Stimulated activated CD8-positive, alpha-beta memory T cell treated with anti-CD3 and anti-CD28 coated beads, Interleukin-15, amount 100 ng/mL, for 48 hours (primary cell): Measurements from ENCODE around the gene CHMP1B.
"Not testable (repeated sequence)": the region's sequence is repeated elsewhere in the genome, so short reads cannot be mapped to it uniquely, and the experiment has no call there.

Experiments used
- DNase-seq, 2 donors: peaks; one replicate each; pipeline ENCODE4 v3.0.0-alpha.2; 2020; ENCODE audit warnings: low read depth in 2 of 2

The CHMP1B gene

DNA sequence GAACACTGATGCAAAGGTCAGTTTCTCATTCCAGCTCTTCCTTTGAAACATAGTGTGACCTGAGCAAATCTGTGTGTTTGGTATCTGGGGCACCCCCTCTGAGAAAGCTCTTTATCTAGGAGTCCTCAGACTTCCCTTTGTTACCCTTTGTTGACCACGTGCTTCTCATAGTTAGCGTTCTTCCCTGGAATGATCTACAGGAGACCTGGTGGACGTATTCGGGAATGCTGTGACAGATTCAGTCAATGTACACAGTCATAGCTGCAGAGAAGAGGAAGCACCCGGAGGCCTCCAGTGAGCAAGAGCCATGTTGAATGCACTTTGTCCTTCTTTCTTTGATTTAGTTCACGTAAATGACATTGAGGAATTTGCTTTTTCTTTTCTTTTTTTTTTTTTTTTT is 10.7 kb upstream of the CHMP1B start:
- DNase-seq: no peak

GRCh38 chr18:11842562-11842961 is 8.7 kb upstream of the CHMP1B start:
- DNase-seq: no peak

GRCh38 chr18:11844436-11844835 is 6.8 kb upstream of the CHMP1B start:
- DNase-seq: no peak

DNA sequence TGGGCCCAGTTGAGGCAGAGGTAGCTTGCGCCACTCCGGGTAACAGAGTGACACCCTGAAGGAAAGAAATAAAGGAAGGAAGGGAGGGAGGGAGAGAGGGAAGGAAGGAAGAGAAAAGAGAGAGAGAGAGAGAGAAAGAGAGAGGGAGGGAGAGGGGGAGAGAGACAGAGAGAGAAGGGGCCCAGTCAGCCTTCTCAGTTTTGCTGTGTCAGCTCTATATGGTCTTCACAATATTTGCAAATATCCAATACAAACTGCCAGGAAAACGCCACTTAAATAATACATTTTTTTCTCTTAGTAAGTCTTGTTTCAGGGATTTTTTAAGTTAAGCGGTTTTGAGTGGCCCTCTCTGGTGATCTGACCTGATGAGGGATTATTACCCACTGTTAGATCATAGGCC is 5.6 kb upstream of the CHMP1B start:
- DNase-seq: no peak

DNA sequence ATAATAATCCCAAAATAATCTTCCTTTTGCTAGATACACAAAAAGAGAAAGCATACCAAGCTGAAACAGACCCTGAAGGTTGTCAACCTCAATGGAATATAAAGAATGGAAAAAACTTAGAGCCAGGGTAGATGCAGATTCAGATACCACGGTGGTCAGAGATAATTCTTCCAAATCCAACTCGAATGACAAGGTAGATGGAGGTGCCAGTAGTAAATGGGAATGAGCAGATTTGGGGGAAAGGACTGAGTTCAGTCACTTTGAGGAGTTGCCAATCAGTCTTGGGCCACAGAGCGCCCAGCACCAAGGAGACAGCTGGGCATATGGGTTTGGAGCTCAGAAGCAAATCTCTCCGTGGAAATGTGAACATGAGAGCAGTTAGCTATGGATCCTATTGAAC is 3.4 kb upstream of the CHMP1B start:
- no peak for DNase-seq

DNA sequence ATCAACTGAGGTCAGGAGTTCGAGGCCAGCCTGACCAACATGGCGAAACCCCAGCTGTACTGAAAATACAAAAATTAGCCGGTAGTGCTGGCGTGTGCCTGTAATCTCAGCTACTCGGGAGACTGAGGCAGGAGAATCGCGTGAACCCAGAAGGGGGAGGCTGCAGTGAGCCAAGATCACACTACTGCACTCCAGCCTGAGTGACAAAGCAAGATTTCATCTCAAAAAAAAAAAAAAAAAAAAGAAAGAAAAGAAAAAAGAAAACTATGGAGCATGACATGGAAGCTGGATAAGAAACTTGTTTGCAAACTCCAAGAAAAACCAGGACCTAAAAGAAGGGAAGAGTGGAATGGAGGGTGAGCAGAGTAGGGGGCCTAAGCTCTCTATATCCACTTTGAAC is 1.9 kb upstream of the CHMP1B start:
- DNase-seq: no peak

DNA sequence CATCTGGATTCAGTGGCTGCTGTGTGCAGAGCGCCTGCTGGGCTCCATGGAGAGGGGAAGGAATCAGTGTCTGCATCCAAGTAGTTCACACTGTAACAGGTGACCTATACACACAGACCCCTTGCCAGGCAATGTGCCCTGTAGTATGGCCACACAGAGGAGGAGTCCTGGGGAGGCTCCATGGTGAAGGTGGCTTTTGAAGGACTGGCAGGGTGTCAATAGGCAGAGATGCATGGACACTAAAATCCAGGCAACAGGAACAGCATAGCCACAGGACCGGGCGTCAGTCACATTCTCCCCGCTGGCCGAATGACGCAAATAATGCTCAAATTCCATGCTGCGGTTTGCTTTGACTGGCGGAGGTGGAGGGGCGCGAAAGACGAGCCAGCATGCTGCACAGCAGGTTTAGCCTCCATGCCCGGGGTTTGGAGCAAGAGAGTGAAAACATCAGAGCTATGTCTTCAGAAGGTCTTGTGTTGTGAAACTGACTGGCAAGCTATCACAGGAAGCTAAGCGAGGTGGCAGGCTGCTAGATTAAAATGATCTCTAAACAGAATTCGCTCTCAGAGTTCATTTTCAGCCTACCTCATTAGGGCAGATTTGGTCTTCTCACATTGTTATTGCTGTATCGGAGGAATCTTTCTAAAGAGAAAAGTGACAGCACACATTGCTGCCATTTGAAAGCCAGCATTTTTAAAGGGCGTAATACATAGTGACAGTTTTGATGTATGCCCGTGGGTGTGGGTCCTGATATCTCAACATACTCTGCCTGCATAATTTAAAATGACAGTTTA is 1.2 kb upstream of the CHMP1B start:
- peak; percentile 38 to 42 for DNase-seq

DNA sequence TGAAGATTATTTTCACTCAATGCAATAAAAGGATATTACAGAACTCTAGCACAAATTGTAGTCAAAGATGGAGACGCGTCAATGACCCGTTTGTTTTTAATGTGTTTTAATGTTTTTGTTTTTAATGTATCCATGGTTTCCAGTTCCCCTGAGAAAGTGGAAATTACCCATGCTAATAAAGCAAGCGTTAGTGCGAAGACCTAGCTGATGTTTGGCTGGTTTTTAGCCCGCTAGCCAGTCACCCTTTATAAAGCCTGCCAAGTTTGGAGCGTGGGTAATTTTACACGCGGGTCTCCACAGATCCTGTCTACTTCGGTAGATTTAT is 430 bp upstream of the CHMP1B start:
- no peak for DNase-seq

DNA sequence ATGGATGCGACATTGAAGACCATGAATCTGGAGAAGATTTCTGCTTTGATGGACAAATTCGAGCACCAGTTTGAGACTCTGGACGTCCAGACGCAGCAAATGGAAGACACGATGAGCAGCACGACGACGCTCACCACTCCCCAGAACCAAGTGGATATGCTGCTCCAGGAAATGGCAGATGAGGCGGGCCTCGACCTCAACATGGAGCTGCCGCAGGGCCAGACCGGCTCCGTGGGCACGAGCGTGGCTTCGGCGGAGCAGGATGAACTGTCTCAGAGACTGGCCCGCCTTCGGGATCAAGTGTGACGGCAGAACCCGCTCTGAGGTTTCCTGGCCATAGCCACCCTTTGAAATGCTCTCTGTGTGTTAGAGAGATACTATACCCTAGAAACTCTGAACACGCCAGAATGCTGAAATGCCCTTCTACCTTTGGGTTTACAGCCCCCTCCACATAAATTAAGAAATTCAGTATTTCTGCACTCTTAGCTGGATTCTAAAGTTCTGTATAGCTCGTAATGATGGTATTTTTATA is 659 bp downstream of the CHMP1B start:
- peak; percentile 10 to 24 for DNase-seq

DNA sequence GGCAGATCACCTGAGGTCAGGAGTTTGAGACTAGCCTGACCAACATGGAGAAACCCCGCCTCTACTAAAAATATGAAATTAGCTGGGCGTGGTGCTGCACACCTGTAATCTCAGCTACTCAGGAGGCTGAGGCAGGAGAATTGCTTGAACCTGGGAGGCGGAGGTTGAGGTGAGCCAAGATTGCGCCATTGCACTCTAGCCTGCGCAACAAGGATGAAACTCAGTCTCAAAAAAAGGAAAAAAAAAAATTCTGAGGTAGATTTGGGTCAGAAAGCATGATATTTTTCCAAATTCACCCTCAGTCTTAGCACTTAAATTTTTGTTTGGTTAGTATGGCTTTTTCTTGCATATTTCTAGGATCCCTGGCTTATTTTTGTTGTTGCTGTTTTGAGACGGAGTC is 3.3 kb downstream of the CHMP1B start:
- DNase-seq: not testable (repeated sequence)

GRCh38 chr18:11857177-11857887 is 6.1 kb downstream of the CHMP1B start:
- DNase-seq: no peak

DNA sequence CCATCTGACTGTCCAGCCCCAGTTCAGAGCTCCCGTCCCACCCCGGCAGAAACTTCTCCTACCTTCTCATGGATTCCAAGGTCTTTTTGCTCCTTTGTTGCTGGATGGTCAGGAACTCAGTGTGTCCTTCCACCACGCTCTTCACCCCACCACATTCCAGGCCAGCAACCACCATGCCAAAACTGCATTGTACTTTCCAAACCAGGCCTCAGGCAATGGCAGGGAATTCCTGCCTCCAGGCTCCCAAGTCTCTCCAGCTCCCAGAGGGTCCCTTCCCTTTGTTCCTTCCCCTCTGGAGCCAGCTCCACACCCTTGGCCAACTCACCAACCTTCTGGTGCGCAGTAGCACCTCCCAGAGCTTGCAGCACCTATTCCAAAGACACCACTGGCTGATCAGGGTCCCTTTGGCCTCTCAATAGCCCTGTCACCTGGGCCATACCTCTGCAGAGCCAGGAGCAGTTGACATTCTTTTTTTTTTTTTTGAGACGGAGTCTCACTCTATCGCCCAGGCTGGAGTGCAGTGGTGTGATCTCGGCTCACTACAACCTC is 8.1 kb downstream of the CHMP1B start:
- no peak for DNase-seq

- DNase-seq: no peak
Observed at GRCh38 chr18:11859903-11860407, 8.7 kb downstream of the CHMP1B start.

DNA sequence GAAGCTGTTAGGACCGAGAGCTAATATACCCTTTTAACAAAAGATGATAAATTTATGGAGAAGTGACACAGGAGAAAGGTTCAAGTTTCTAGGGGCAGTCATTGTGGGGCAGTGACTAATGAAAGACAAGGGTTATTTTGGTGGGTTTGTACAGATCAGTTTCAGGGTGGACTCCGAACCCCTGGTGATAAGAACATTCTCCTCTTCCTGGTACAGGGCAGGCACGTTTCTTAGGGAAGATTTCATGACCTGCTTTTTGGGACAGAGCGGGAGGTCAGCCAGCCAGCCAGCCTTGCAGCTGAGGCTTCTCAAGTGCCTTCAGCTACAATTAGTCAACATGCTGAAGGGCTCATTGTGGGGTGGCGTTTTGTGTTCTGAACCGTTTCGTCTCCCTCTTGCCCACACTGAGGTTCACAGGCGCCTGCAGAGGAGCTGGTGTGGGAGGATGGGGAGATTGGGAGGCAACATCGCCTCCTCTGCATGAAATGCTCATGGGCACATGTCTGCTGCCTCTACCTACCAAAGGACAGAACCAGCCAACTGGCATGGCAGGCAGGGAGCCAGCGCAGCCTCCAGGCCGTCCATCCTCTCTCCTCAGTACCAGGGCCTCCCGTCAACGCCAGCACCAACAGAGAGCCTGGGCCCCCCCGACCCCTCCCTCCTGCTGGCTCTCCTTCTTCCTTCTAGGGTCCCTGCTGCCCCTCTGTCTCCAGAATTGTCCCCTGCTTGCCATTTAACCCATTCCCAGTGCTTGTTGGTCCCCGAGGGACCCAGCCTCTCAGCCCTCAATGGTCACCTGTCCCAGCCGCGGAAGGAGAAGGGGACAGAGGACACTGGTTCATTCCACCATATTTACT is 9.6 kb downstream of the CHMP1B start:
- no peak for DNase-seq

DNA sequence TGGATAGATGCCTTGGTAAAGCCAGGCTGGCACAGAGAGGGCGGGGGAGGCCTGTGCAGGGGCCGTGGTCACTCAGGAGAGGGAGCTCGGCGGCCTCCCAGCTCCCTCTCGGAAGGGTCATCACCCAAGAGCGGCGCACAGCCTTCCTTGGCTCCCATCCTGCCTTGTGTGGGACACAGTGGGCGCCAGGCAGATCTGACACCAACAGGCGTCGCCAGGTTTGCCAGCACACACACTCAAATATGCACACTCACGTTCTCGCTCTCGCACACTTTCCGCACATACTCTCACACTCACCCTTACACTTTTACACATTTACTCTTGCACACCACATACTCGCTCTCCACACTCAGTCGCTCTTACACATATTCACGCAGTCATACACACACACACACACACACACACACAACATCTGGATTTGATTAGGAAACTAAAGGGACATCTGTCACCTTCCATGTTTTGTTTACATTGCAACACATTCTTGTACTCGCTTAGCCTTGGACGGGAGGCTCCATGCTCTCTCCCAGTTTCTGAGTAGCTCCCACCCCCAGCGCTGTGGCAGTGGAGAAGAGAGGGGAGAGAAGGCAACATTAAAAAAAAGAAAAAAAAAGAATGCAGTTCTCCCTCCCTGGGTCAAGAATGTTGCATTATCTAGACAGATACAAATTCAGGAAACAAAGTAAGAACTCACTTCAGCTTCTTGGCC is 10.5 kb downstream of the CHMP1B start:
- no peak for DNase-seq

- no peak for DNase-seq
Observed at GRCh38 chr18:11862468-11863137, 11.4 kb downstream of the CHMP1B start.

GRCh38 chr18:11864471-11864870 is 13.3 kb downstream of the CHMP1B start:
- no peak for DNase-seq

- no peak for DNase-seq
Observed at GRCh38 chr18:11865071-11865470, 13.9 kb downstream of the CHMP1B start.

- DNase-seq: no peak
Observed at GRCh38 chr18:11866329-11866728, 15.1 kb downstream of the CHMP1B start.

DNA sequence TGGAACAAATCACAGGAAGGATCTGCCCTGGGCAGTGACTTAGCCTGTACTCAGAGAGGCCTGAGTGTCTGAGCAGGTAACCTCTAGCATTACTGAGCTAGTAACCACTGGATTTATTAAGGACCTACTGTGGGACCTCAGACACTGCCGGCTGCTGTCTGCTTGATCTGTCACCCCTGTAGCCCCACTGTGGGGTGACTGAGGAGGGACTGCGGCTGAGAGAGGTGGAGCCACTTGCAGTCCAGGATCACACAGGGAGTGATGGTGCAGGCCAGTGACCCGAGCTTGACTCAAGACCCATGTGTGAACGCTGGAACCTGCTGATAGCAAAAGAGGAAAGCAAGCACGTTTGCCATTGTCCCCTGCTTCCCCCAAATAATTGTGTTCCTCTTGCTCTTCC is 15.6 kb downstream of the CHMP1B start:
- no peak for DNase-seq

GRCh38 chr18:11868230-11868629 is 17.0 kb downstream of the CHMP1B start:
- no peak for DNase-seq
